GM12874 (cell line): ENCODE measurements around the gene SGTA.

Experiments used
- CTCF ChIP-seq: IDR thresholded peaks from 2 replicates; pipeline ENCODE4 v1.5.1; 2011; ENCODE audit warnings: low read depth, mild to moderate bottlenecking, control low read depth, low read length, moderate library complexity; ENCODE audit not compliant: insufficient read depth

Gene SGTA

GRCh38 chr19:2782936-2783780 is at the start of gene SGTA:
TSS of gene SGTA (minus strand) at chr19:2783273. CDS start at chr19:2769068, 14,205 bp downstream.
- peak; percentile 52 for TF ChIP-seq CTCF

- no peak for TF ChIP-seq CTCF
Measured at GRCh38 chr19:2827840-2828489, 44.9 kb upstream of the SGTA start.

GRCh38 chr19:2827022-2827421 is 43.9 kb upstream of the SGTA start:
- no peak for TF ChIP-seq CTCF

GRCh38 chr19:2824129-2824528 is 41.1 kb upstream of the SGTA start:
- TF ChIP-seq CTCF = no peak

- TF ChIP-seq CTCF = no peak
Measured at GRCh38 chr19:2823646-2824045, 40.6 kb upstream of the SGTA start.

- no peak for TF ChIP-seq CTCF
Measured at GRCh38 chr19:2822846-2823245, 39.8 kb upstream of the SGTA start.

GRCh38 chr19:2820112-2820702 is 37.1 kb upstream of the SGTA start:
- no peak for TF ChIP-seq CTCF
